NB4 (cell line): Measurements from ENCODE around the gene SCNN1B.

Experiments used
- CTCF ChIP-seq: IDR thresholded peaks from one replicate; pipeline ENCODE4 v1.5.1; 2012; ENCODE audit warnings: low read depth, low read length
- MAX ChIP-seq: IDR thresholded peaks from 2 replicates; pipeline ENCODE4 v1.6.1; 2011; ENCODE audit warnings: low read depth, low read length
- MYC ChIP-seq: IDR thresholded peaks from 2 replicates; pipeline ENCODE4 v1.6.1; 2011; ENCODE audit warnings: low read depth, low read length
- POLR2A ChIP-seq: IDR thresholded peaks from 2 replicates; pipeline ENCODE4 v1.6.1; 2011; ENCODE audit warnings: mild to moderate bottlenecking; ENCODE audit not compliant: insufficient read length; ENCODE audit errors: extremely low read depth

- TF ChIP-seq MAX (no peak), CTCF (no peak), POLR2A (no peak), MYC (no peak)
Observed at GRCh38 chr16:23293016-23293415, 9.1 kb upstream of the SCNN1B start.
